Gastroesophageal sphincter (tissue), 3 donors: ENCODE results near the gene SCEL.

Experiments used
- EP300 ChIP-seq: sonication (generic); formaldehyde crosslinking; IDR thresholded peaks from one replicate; pipeline ENCODE4 v1.6.1; 2017; ENCODE audit warnings: antibody characterized with exemption, mild to moderate bottlenecking
- POLR2A ChIP-seq, 2 donors: fragments of 450-650 bp; IDR thresholded peaks; one replicate each; pipeline ENCODE4 v1.6.1; 2017; ENCODE audit warnings: antibody characterized with exemption in 2 of 2, mild to moderate bottlenecking in 2 of 2, moderate library complexity in 1 of 2
- POLR2AphosphoS5 ChIP-seq: sonication (generic); formaldehyde crosslinking; IDR thresholded peaks from one replicate; pipeline ENCODE4 v1.6.1; 2017; ENCODE audit warnings: antibody characterized with exemption
- TF ChIP-seq, protein P1 (sequence below), 4 experiments: fragments of 200-600 bp in 2 of 4; fragments of 450-650 bp in 2 of 4; sonication (generic) in 1 of 4; IDR thresholded peaks; one replicate each; pipeline ENCODE4 v1.5.1; 2017 to 2019; ENCODE audit warnings: antibody characterized with exemption in 4 of 4, mild to moderate bottlenecking in 2 of 4, moderate library complexity in 2 of 4

DNA sequence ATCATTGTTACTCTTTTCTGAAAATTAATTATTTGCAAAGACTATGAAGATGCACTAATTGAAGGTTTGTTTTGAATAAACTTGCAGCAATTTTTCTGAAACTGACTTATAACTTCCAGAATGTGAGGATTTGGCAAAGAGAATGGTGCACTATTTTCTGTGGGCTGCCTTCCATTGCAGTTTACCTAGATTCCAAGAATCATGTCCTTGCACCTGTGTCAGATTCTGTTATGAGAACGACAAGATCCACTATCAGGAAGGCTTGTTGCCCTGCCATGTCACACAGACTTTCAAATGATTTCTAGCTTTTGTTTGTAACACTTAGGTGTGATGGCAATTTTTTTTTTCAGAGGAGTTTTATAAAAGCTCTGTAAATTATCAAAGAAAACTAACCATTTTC, 156.4 kb downstream of the SCEL start:
- TF ChIP-seq POLR2AphosphoS5 (no peak), EP300 (no peak), POLR2A (IDR thresholded peaks at IDR 0.05) (no peak)
- TF ChIP-seq, protein P1, sequence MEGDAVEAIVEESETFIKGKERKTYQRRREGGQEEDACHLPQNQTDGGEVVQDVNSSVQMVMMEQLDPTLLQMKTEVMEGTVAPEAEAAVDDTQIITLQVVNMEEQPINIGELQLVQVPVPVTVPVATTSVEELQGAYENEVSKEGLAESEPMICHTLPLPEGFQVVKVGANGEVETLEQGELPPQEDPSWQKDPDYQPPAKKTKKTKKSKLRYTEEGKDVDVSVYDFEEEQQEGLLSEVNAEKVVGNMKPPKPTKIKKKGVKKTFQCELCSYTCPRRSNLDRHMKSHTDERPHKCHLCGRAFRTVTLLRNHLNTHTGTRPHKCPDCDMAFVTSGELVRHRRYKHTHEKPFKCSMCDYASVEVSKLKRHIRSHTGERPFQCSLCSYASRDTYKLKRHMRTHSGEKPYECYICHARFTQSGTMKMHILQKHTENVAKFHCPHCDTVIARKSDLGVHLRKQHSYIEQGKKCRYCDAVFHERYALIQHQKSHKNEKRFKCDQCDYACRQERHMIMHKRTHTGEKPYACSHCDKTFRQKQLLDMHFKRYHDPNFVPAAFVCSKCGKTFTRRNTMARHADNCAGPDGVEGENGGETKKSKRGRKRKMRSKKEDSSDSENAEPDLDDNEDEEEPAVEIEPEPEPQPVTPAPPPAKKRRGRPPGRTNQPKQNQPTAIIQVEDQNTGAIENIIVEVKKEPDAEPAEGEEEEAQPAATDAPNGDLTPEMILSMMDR (IDR thresholded peaks at IDR 0.05) = no peak
